ENCODE data around the gene NUMB.

DNA sequence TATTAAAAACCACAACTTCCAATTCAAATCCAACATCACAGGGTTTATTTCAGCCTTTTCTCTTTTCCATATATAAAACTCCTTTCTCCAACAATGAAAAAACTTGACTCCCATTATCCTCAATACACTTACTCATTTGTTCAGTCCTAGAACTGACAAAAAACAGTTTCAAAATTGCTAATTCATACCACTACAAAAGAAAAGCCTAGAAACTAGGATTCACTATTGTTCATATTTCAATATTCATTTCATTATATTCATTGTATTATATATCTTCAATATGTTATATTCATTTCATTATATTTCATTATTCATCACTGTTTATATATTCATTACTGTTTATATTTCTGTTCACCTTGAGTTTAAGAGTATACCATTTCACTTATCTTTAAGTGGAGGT, 85.8 kb downstream of the NUMB start:
- TF ChIP-seq, protein P1, sequence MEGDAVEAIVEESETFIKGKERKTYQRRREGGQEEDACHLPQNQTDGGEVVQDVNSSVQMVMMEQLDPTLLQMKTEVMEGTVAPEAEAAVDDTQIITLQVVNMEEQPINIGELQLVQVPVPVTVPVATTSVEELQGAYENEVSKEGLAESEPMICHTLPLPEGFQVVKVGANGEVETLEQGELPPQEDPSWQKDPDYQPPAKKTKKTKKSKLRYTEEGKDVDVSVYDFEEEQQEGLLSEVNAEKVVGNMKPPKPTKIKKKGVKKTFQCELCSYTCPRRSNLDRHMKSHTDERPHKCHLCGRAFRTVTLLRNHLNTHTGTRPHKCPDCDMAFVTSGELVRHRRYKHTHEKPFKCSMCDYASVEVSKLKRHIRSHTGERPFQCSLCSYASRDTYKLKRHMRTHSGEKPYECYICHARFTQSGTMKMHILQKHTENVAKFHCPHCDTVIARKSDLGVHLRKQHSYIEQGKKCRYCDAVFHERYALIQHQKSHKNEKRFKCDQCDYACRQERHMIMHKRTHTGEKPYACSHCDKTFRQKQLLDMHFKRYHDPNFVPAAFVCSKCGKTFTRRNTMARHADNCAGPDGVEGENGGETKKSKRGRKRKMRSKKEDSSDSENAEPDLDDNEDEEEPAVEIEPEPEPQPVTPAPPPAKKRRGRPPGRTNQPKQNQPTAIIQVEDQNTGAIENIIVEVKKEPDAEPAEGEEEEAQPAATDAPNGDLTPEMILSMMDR (IDR thresholded peaks at IDR 0.05) = no peak
- TF ChIP-seq POLR2A (IDR thresholded peaks at IDR 0.05) (no peak), EP300 (IDR thresholded peaks at IDR 0.05) (no peak), POLR2AphosphoS5 (IDR thresholded peaks at IDR 0.05) (no peak)
